DOHH2 (cell line): Measurements from ENCODE around the gene GTF2F2.

Experiments
- CTCF ChIP-seq: fragments of 200-600 bp; sonication (generic); IDR thresholded peaks from one replicate; pipeline ENCODE4 v1.5.1; 2014; ENCODE audit warnings: antibody characterized with exemption, mild to moderate bottlenecking, low read depth, low read length; ENCODE audit not compliant: poor library complexity, severe bottlenecking
- EZH2phosphoT487 ChIP-seq: fragments of 200-600 bp; sonication (generic); IDR thresholded peaks from 2 replicates; pipeline ENCODE4 v1.6.1; 2017; ENCODE audit warnings: borderline replicate concordance, mild to moderate bottlenecking, antibody characterized with exemption, low read length, moderate library complexity, mixed read lengths

GRCh38 chr13:45289936-45290563, 169.7 kb downstream of the GTF2F2 start:
- TF ChIP-seq CTCF: no peak
- no peak for TF ChIP-seq EZH2phosphoT487
